HG02885 (cell line): ENCODE measurements around the gene BMP6.

Experiments
- ATAC-seq: cut with Tn5 transposase; IDR thresholded peaks from one replicate; pipeline ENCODE4 v1.9.1; 2021; ENCODE audit warnings: mild to moderate bottlenecking; ENCODE audit not compliant: unreplicated experiment, poor library complexity

BMP6 gene

DNA sequence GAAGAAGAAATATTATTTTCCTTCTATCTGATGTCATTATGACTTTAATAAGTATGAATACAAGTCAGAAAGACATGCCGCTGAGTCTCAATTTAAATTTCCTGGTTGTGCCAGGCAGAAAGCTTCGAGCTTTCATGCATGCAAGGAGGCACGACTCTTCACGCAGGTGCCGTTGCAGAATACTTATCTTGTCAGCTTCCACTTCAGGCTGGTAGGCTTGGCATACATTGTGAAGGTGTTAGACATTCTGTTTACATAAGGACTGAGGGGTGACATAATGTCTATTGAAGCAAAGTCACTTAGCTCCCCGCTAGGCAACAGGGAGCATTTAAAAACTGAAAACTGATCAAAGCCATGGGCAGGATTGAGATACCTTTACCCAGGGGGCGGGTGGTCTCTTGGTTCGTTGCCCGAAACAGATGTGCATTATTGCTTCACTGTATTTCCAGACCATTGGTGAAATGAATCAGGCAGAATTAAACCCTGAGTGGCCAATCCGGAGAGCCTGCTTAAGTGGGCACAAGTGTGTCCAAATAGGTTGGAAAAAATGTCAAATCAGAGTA is 16.4 kb downstream of the BMP6 start:
- no peak for ATAC-seq

DNA sequence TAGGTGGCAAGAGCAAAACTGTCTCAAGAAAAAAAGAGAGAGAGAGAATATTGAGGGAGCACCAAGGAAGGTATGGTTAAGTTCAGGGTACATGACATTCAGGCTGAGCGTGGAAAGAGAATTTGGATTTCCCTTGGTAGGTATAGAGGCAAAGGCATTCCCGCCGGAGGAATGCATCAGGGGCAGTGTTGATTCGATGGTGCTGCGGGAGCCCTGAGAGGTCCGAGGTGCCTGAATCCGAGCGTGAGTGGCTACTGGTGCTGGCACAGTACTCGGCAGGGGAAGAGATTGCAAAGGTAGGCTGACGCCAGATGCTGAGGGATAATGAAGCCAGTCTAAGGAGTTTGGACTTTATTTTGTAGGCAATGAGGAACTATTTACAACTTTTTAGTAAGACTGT is 20.0 kb downstream of the BMP6 start:
- ATAC-seq = no peak

DNA sequence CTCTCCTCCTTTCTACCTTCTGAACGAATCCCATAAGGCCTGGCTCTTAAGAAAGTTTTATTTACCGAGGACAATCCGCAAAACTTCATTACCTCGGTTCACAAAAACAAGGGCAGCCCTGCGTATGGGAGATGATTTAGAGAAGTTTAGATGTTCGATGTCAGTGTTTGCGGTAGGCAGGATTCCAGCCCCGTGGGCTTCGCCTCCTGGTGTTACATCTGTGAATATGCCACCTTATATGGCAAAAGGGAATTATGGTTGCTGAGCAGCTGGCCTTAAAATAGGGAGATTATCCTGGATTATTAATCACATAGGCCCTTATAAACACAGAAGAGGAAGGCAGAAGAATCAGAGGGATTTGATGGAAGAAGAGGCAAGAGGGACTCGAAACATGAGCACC is 21.1 kb downstream of the BMP6 start:
- ATAC-seq = no peak

- ATAC-seq = no peak
Observed at GRCh38 chr6:7747433-7747832, 21.5 kb downstream of the BMP6 start.

- no peak for ATAC-seq
Observed at GRCh38 chr6:7747901-7748504, 22.1 kb downstream of the BMP6 start.

GRCh38 chr6:7749478-7749877 is 23.6 kb downstream of the BMP6 start:
- no peak for ATAC-seq

DNA sequence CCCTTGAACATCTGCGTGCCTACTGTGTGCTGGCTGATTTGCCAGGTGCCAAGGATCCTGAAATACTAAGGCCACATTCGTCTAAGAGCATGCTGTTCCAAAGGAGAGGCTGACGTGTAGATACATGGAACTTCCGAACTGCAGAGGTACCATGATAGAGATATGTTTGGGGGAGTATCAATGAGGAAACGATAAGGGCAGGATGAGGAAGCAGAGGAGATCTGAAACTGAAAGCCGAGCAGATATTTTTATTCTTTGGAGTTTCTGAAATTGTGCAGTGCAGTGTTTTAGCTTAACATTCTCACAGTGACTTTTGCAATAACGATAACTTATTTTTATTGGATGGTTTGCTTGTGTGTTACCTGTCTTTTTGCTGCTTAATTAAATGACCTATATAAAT is 24.3 kb downstream of the BMP6 start:
- ATAC-seq = no peak

- no peak for ATAC-seq
Observed at GRCh38 chr6:7758456-7758855, 32.6 kb downstream of the BMP6 start.

GRCh38 chr6:7759320-7759719 is 33.4 kb downstream of the BMP6 start:
- ATAC-seq = no peak

- no peak for ATAC-seq
Observed at GRCh38 chr6:7761051-7761450, 35.2 kb downstream of the BMP6 start.

DNA sequence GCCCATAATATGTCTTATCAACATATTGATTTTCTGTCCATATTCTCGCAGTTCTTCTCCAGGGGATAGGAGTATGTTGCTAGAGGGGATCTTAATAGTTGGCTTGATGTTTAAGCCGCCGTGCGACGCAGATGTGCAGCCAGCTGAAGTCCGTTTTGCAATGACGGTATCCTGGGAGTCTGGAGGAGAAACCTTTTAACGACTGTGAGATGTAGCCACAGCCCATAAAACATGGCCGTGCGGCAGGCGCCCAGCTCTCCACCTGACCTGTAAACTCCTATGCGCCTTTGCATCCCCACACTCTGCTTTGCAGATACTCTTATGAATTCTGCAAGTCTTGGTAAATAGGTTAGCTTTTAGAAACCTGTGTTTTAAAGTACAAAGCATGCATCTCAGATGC is 36.9 kb downstream of the BMP6 start:
- no peak for ATAC-seq

DNA sequence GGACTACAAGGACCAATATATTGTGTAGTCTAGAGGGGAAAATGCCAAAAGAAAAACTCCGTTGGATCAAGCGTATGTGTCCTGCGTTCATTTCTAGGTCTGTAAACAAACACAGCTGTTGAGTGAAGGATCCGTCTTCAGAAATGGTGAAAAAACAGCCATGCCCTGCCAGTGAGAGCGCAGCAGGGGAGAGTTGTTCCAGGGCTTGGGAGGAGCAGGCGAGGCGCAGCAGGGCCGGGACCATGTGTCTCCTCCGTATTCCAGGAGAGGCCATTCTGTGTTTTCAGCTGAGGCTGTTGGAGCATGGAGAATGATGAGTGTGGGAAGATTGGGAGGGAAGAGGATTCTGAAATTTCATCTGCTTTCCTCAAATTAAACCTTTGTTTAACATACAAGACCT is 38.0 kb downstream of the BMP6 start:
- ATAC-seq = no peak

DNA sequence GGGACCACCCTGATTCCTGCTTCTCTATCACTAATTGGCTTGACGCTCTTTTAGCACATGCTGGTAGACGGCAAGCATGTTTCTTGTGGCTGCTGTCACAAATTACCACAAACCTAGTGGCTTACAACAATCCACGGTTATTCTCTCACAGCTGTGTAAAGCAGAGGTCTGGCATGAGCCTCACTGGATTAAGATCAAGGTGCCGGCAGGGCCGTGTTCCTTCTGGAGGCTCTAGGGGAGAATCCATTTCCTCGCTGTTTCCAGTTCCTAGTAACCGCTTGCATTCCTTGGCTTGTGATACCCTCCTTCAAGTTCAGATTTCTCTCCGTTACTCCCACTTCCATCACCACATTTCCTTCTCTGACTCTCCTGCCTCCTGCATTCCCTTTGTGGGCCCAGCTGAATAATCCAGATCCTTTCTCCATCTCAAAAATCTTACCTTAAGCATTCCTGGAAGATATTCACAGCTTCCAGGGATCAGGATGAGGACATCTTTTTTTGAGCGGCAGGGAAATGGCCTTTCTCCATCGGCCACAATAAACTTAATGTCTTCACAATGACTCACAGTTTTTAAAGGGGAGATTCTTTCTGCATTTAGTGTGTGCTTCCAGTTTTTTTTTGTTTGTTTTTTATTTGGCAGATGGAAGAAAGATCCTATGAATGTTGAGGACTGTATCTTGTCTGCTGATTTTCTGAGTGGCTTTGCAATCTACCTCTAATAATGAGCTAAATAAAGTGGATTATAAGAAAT is 39.9 kb downstream of the BMP6 start:
- ATAC-seq = no peak

- no peak for ATAC-seq
Observed at GRCh38 chr6:7769702-7770101, 43.8 kb downstream of the BMP6 start.

- ATAC-seq = no peak
Observed at GRCh38 chr6:7770111-7770510, 44.2 kb downstream of the BMP6 start.

DNA sequence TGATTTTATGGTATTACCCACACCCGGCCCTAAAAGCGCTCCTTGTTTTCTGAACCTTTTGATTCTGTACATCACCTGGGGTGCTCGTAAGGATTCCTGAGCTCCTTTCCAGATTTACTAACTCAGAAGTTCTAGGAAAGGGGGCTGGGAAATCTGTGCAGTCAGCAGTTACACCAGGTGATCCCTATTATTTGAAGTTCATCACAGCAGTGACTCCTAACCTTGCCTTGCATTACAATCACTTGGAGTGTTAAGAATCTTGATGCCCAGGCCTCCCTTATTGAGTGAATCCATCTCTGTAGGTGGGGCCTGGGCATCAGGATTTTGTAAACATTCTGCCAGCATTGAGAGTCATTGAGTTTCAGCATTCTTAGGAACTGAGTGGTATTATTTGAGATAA is 44.7 kb downstream of the BMP6 start:
- ATAC-seq = no peak

GRCh38 chr6:7773322-7773721 is 47.4 kb downstream of the BMP6 start:
- ATAC-seq = no peak

GRCh38 chr6:7773914-7774313 is 48.0 kb downstream of the BMP6 start:
- ATAC-seq = no peak

DNA sequence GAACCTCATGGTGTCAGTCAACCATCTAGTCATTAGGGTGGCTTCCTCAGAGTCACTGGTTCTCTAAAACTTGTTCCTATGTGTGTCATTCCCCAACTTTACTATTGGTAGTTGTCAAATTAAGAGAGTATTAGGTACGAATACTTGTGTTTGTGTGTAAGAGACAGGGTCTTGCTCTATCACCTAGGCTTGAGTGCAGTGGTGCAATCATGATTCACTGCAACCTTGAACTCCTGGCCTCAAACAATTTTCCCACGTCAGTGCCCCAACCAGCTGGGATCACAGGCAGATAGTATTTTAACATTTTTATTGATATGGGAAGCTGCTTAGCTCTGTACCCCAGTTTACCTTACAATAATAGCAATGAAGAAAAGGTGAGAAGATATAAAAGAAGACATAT is 50.6 kb downstream of the BMP6 start:
- ATAC-seq = no peak

DNA sequence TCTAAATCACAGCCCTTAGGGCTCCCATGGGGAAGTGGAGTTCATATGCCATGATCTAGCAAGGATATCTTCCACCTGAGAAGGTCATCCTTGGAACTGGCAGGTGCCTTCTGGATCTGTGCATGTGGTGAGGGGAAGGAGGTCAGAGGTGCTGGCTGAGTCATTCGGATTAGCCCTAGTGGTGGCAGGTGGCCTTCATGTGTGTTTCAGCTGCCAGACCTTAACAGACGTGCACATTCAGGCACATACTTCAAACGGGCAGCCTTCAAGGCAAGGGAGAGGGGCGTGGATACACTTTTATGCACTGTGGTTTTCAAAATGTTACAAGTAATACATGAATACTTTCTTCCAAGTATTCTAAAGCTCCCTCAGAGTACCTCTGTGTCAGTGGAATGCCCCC is 51.2 kb downstream of the BMP6 start:
- no peak for ATAC-seq

GRCh38 chr6:7781240-7781639 is 55.3 kb downstream of the BMP6 start:
- no peak for ATAC-seq

GRCh38 chr6:7784248-7784647 is 58.3 kb downstream of the BMP6 start:
- ATAC-seq = no peak
